WTC11 (cell line): ENCODE measurements around the gene MIR17HG. TPM values are rescaled to one million over a fixed set of nuclear protein-coding genes. Genes with fewer than 3 reads are reported as not detected.

Experiments used
- ATAC-seq: fragments of 200-7000 bp; cut with Tn5 transposase; 2 replicates; pipeline ENCODE4 v1.10.0; 2021; ENCODE audit warnings: mild to moderate bottlenecking, moderate library complexity
- CTCF ChIA-PET: fragments of 300-600 bp; sonication (Branson Sonifier 250); formaldehyde crosslinking; loops from one replicate; lab custom pipeline; 2021; ENCODE audit warnings: antibody characterized with exemption; lab: Charles Lee
- POLR2A ChIA-PET: fragments of 350-600 bp; sonication (Branson Sonifier 250); formaldehyde crosslinking; loops from one replicate; lab custom pipeline; 2021; ENCODE audit warnings: antibody characterized with exemption; lab: Charles Lee
- DNase-seq: peaks from one replicate; pipeline ENCODE4 v3.0.0; 2021; ENCODE audit warnings: low spot score
- H3K27ac Mint-ChIP-seq: 2 replicates; pipeline ENCODE4 v1.8.0; 2021; ENCODE audit warnings: mixed read lengths
- H3K27me3 Mint-ChIP-seq: 2 replicates; pipeline ENCODE4 v1.8.0; 2021; ENCODE audit warnings: low read depth, mild to moderate bottlenecking, moderate library complexity, mixed read lengths
- H3K36me3 Mint-ChIP-seq: 2 replicates; pipeline ENCODE4 v1.8.0; 2021; ENCODE audit warnings: mixed read lengths
- H3K4me1 Mint-ChIP-seq: 2 replicates; pipeline ENCODE4 v1.8.0; 2022; ENCODE audit warnings: mixed read lengths
- H3K4me3 Mint-ChIP-seq: 2 replicates; pipeline ENCODE4 v1.8.0; 2021; ENCODE audit warnings: mild to moderate bottlenecking, moderate library complexity, mixed read lengths
- H3K9me3 Mint-ChIP-seq: 2 replicates; pipeline ENCODE4 v1.8.0; 2021; ENCODE audit warnings: mixed read lengths
- CDX4 ChIP-seq: fragments of 250-450 bp; sonication (Bioruptor Pico); IDR thresholded peaks from 2 replicates; pipeline ENCODE4 v1.9.0; 2021; ENCODE audit warnings: moderate library complexity, mild to moderate bottlenecking, inconsistent platforms, borderline replicate concordance
- ERG ChIP-seq: fragments of 250-450 bp; sonication (Bioruptor Pico); IDR thresholded peaks from 2 replicates; pipeline ENCODE4 v1.8.0; 2021; ENCODE audit warnings: mild to moderate bottlenecking
- ESRRA ChIP-seq: sonication (generic); formaldehyde crosslinking; IDR thresholded peaks from 2 replicates; pipeline ENCODE4 v1.8.1; 2022; ENCODE audit warnings: mild to moderate bottlenecking, missing genetic modification reagents, borderline replicate concordance
- FOXJ3 ChIP-seq: sonication (generic); formaldehyde crosslinking; IDR thresholded peaks from 2 replicates; pipeline ENCODE4 v1.9.0; 2021; ENCODE audit warnings: missing genetic modification reagents, mild to moderate bottlenecking, borderline replicate concordance
- NFE2L1 ChIP-seq: sonication (generic); formaldehyde crosslinking; IDR thresholded peaks from 2 replicates; pipeline ENCODE4 v1.8.1; 2023; ENCODE audit warnings: missing genetic modification reagents
- PREB ChIP-seq: sonication (generic); formaldehyde crosslinking; IDR thresholded peaks from 2 replicates; pipeline ENCODE4 v1.8.1; 2022; ENCODE audit warnings: mild to moderate bottlenecking, missing genetic modification reagents, moderate library complexity, borderline replicate concordance
- SMAD3 ChIP-seq: sonication (generic); formaldehyde crosslinking; IDR thresholded peaks from 2 replicates; pipeline ENCODE4 v1.8.0; 2022; ENCODE audit warnings: missing genetic modification reagents, mild to moderate bottlenecking, borderline replicate concordance
- SP1 ChIP-seq: sonication (generic); formaldehyde crosslinking; conservative IDR thresholded peaks from 2 replicates; pipeline ENCODE4 v1.8.1; 2022; ENCODE audit warnings: missing genetic modification reagents
- ZNF138 ChIP-seq: sonication (generic); formaldehyde crosslinking; conservative IDR thresholded peaks from 2 replicates; pipeline ENCODE4 v1.8.1; 2022; ENCODE audit warnings: mild to moderate bottlenecking, moderate library complexity, missing genetic modification reagents
- ZNF219 ChIP-seq: sonication (generic); formaldehyde crosslinking; IDR thresholded peaks from 2 replicates; pipeline ENCODE4 v1.8.0; 2023; ENCODE audit warnings: missing genetic modification reagents, mild to moderate bottlenecking, borderline replicate concordance
- ZNF281 ChIP-seq: sonication (generic); formaldehyde crosslinking; IDR thresholded peaks from 2 replicates; pipeline ENCODE4 v1.8.0; 2023; ENCODE audit warnings: mild to moderate bottlenecking, missing genetic modification reagents
- ZNF512 ChIP-seq: sonication (generic); formaldehyde crosslinking; IDR thresholded peaks from 2 replicates; pipeline ENCODE4 v1.8.1; 2022; ENCODE audit warnings: missing genetic modification reagents, borderline replicate concordance
- ZNF532 ChIP-seq: fragments of 250-450 bp; sonication (Bioruptor Pico); IDR thresholded peaks from 2 replicates; pipeline ENCODE4 v1.9.0; 2021; ENCODE audit warnings: mild to moderate bottlenecking, borderline replicate concordance
- total RNA-seq: library from RNA; stranded (reverse); gene quantifications from 3 replicates; pipeline ENCODE4 v1.2.3, GENCODE V29; 2021
- TF ChIP-seq, protein P1 (sequence below): fragments of 250-450 bp; sonication (Bioruptor Pico); IDR thresholded peaks from 2 replicates; pipeline ENCODE4 v1.9.0; 2021; ENCODE audit warnings: mild to moderate bottlenecking
- TF ChIP-seq, protein P2 (sequence below): sonication (generic); formaldehyde crosslinking; IDR thresholded peaks from 2 replicates; pipeline ENCODE4 v1.8.1; 2023; ENCODE audit warnings: mild to moderate bottlenecking, missing genetic modification reagents, borderline replicate concordance
- TF ChIP-seq, protein P3 (sequence below): sonication (generic); formaldehyde crosslinking; IDR thresholded peaks from 2 replicates; pipeline ENCODE4 v1.8.0; 2022; ENCODE audit warnings: mild to moderate bottlenecking, missing genetic modification reagents

The MIR17HG gene
- total RNA-seq, 1 experiment from 2014 or later = 37.1 TPM

GRCh38 chr13:91312324-91312723 lies 35.2 kb upstream of the MIR17HG start:
- ATAC-seq (no peak), DNase-seq (no peak)
- H3K9me3 Mint-ChIP-seq = no peaks in the 10 kb centered on the region
- POLR2A ChIA-PET = no interaction called here
- H3K27ac Mint-ChIP-seq = no peak overlapping the region
- TF ChIP-seq ESRRA (CRISPR knock-in tag) = no peak
- no peak for TF ChIP-seq ERG (CRISPR knock-in tag)
- TF ChIP-seq, protein P1, sequence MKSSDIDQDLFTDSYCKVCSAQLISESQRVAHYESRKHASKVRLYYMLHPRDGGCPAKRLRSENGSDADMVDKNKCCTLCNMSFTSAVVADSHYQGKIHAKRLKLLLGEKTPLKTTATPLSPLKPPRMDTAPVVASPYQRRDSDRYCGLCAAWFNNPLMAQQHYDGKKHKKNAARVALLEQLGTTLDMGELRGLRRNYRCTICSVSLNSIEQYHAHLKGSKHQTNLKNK = no peak
- no peak for TF ChIP-seq SP1 (CRISPR knock-in tag)
- no peak for TF ChIP-seq CDX4 (CRISPR knock-in tag)
- no peak for TF ChIP-seq ZNF138
- TF ChIP-seq ZNF532 (CRISPR knock-in tag) = no peak
- TF ChIP-seq, protein P2, sequence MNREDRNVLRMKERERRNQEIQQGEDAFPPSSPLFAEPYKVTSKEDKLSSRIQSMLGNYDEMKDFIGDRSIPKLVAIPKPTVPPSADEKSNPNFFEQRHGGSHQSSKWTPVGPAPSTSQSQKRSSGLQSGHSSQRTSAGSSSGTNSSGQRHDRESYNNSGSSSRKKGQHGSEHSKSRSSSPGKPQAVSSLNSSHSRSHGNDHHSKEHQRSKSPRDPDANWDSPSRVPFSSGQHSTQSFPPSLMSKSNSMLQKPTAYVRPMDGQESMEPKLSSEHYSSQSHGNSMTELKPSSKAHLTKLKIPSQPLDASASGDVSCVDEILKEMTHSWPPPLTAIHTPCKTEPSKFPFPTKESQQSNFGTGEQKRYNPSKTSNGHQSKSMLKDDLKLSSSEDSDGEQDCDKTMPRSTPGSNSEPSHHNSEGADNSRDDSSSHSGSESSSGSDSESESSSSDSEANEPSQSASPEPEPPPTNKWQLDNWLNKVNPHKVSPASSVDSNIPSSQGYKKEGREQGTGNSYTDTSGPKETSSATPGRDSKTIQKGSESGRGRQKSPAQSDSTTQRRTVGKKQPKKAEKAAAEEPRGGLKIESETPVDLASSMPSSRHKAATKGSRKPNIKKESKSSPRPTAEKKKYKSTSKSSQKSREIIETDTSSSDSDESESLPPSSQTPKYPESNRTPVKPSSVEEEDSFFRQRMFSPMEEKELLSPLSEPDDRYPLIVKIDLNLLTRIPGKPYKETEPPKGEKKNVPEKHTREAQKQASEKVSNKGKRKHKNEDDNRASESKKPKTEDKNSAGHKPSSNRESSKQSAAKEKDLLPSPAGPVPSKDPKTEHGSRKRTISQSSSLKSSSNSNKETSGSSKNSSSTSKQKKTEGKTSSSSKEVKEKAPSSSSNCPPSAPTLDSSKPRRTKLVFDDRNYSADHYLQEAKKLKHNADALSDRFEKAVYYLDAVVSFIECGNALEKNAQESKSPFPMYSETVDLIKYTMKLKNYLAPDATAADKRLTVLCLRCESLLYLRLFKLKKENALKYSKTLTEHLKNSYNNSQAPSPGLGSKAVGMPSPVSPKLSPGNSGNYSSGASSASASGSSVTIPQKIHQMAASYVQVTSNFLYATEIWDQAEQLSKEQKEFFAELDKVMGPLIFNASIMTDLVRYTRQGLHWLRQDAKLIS (CRISPR knock-in tag) = no peak
- no peak for TF ChIP-seq ZNF281 (CRISPR knock-in tag)
- TF ChIP-seq ZNF512 (CRISPR knock-in tag) = no peak
- TF ChIP-seq FOXJ3 = no peak
- no peak for TF ChIP-seq NFE2L1 (CRISPR knock-in tag)
- TF ChIP-seq SMAD3 (CRISPR knock-in tag) = no peak
- TF ChIP-seq PREB = no peak
- TF ChIP-seq, protein P3, sequence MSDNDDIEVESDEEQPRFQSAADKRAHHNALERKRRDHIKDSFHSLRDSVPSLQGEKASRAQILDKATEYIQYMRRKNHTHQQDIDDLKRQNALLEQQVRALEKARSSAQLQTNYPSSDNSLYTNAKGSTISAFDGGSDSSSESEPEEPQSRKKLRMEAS (CRISPR knock-in tag) = no peak
- no peak for TF ChIP-seq ZNF219 (CRISPR knock-in tag)
- H3K4me3 Mint-ChIP-seq = no peak overlapping the region
- no peaks in the 10 kb centered on the region for H3K36me3 Mint-ChIP-seq
- CTCF ChIA-PET = no interaction called here
- H3K4me1 Mint-ChIP-seq = peaks cover 9% of the 10 kb centered on the region
- no peaks in the 10 kb centered on the region for H3K27me3 Mint-ChIP-seq
